ENCODE data around the gene SLC22A23.

Gene SLC22A23

GRCh38 chr6:3361312-3362037, 95.4 kb downstream of the SLC22A23 start:
- H3K4me1 ChIP-seq (ENCODE audit: insufficient read depth, low read length): peaks cover 10% of the 10 kb centered on the region
- no peaks in the 10 kb centered on the region for H3K27me3 ChIP-seq (ENCODE audit: insufficient read depth, low read length)
- no peak overlapping the region for H2AFZ ChIP-seq (ENCODE audit: low read depth, low read length)
- no peak overlapping the region for H3K4me3 ChIP-seq (ENCODE audit: low read length)
- no peaks in the 10 kb centered on the region for H3K9me3 ChIP-seq (ENCODE audit: low read length)
- H3K36me3 ChIP-seq (ENCODE audit: insufficient read depth, low read length): no peaks in the 10 kb centered on the region

- Histone ChIP-seq H3K36me3 (ENCODE audit: insufficient read depth, low read length) (no peaks in the 10 kb centered on the region), H3K4me3 (ENCODE audit: low read length) (no peak overlapping the region), H3K9me3 (ENCODE audit: low read length) (no peaks in the 10 kb centered on the region), H3K27me3 (ENCODE audit: insufficient read depth, low read length) (no peaks in the 10 kb centered on the region), H3K4me1 (ENCODE audit: insufficient read depth, low read length) (peaks cover 17% of the 10 kb centered on the region), H2AFZ (ENCODE audit: low read depth, low read length) (no peak overlapping the region)
Measured at GRCh38 chr6:3360727-3361045, 96.2 kb downstream of the SLC22A23 start.

DNA sequence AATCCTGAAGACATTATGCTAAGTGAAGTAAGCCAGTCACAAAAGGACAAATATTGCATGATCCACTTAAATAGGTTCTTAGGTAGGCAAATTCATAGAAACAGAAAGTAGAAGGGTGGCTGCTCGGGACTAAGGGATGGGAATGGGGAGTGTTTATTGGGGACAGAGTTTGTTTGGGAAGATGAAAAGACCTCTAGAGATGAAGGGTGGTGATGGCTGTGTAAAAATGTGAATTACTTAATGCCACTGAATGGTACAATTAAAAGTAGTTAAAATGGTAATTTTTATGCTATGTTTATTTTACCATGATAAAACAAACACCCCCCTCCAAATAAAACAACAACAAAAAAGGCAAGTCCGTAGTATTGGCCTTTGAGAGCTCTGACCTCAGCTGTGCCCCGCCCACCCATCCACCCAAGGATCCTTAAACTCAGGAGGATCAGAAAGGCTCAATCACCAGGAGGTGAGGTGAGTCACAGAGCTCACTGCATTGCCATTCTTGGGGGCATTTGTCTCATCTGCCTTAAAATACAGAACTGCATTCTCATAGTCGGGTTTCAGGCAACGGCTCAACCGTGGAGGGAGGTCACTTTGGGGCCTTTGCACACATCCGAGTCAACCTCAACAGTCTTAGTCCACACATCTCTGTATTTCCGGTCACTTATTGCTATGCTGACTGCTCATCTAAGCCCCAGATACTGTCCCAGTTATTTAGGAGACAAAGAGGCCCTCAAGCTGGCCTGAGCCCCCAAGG, 96.7 kb downstream of the SLC22A23 start:
- peaks cover 22% of the 10 kb centered on the region for H3K4me1 ChIP-seq (ENCODE audit: insufficient read depth, low read length)
- no peaks in the 10 kb centered on the region for H3K36me3 ChIP-seq (ENCODE audit: insufficient read depth, low read length)
- H2AFZ ChIP-seq (ENCODE audit: low read depth, low read length): no peak overlapping the region
- H3K9me3 ChIP-seq (ENCODE audit: low read length): no peaks in the 10 kb centered on the region
- H3K27me3 ChIP-seq (ENCODE audit: insufficient read depth, low read length): no peaks in the 10 kb centered on the region
- H3K4me3 ChIP-seq (ENCODE audit: low read length): no peak overlapping the region

- no peaks in the 10 kb centered on the region for H3K36me3 ChIP-seq (ENCODE audit: insufficient read depth, low read length)
- H3K4me1 ChIP-seq (ENCODE audit: insufficient read depth, low read length): peaks cover 31% of the 10 kb centered on the region
- no peak overlapping the region for H3K4me3 ChIP-seq (ENCODE audit: low read length)
- H3K27me3 ChIP-seq (ENCODE audit: insufficient read depth, low read length): no peaks in the 10 kb centered on the region
- H3K9me3 ChIP-seq (ENCODE audit: low read length): no peaks in the 10 kb centered on the region
- H2AFZ ChIP-seq (ENCODE audit: low read depth, low read length): no peak overlapping the region
Measured at GRCh38 chr6:3359101-3359752, 97.6 kb downstream of the SLC22A23 start.

DNA sequence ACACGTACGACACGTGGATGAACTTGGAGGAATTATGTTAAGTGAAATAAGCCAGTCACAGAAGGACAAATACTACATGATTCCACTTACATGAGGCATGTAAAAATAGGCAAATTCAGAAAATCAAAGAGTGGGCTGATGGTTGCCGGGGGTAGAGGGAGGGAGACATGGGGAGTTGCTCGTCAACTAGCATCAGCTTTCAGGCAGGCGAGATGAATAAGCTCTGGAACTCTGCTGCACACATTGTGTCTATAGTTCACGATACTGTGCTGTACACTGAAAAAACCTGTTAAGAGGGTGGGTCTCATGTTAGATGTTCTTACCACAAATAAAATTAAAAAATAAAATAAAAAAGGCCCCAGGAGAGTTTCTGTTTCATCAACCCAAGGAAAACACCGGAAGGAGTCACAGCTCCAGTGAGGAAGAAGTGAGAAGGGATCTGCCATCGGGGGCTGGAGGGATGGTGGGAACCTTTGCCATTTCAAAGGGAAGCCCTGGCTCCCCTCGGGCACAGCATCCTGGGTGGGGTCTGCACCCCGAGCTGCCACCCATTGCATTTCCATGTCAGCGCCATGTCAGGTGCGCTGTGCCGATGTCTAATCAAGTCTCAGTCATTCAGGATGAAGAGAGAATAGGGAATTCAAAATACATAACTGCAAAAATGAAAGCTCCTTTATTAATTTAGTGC, 98.3 kb downstream of the SLC22A23 start:
- Histone ChIP-seq H2AFZ (ENCODE audit: low read depth, low read length) (no peak overlapping the region), H3K36me3 (ENCODE audit: insufficient read depth, low read length) (no peaks in the 10 kb centered on the region)

DNA sequence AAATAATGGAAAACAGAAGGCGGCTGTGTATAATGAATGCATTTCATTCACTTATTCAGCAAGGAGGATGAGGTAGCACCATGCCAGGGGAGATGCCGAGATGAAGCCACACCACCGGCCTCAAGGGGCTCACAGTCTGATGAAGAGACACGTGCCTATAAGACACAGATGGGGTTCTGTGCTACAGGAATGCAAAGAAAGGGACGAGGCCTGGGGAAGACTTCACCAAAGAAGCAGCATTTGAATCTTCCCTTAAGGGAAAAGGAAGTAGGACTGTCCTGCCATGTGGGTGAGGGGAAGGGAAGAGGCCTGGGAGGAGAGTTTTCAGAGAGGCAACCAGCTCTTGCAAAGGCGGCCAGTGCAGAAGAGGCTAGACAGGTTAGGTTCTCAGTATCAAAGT, 99.2 kb downstream of the SLC22A23 start:
- no peaks in the 10 kb centered on the region for H3K36me3 ChIP-seq (ENCODE audit: insufficient read depth, low read length)
- H3K4me1 ChIP-seq (ENCODE audit: insufficient read depth, low read length): peaks cover 47% of the 10 kb centered on the region
- no peaks in the 10 kb centered on the region for H3K27me3 ChIP-seq (ENCODE audit: insufficient read depth, low read length)
- no peak overlapping the region for H2AFZ ChIP-seq (ENCODE audit: low read depth, low read length)
- H3K9me3 ChIP-seq (ENCODE audit: low read length): no peaks in the 10 kb centered on the region
- H3K4me3 ChIP-seq (ENCODE audit: low read length): no peak overlapping the region

More for the DNA sequence above, 98.3 kb downstream of the SLC22A23 start:
- Histone ChIP-seq H3K9me3 (ENCODE audit: low read length) (no peaks in the 10 kb centered on the region), H3K4me1 (ENCODE audit: insufficient read depth, low read length) (peaks cover 38% of the 10 kb centered on the region), H3K4me3 (ENCODE audit: low read length) (no peak overlapping the region), H3K27me3 (ENCODE audit: insufficient read depth, low read length) (no peaks in the 10 kb centered on the region)

DNA sequence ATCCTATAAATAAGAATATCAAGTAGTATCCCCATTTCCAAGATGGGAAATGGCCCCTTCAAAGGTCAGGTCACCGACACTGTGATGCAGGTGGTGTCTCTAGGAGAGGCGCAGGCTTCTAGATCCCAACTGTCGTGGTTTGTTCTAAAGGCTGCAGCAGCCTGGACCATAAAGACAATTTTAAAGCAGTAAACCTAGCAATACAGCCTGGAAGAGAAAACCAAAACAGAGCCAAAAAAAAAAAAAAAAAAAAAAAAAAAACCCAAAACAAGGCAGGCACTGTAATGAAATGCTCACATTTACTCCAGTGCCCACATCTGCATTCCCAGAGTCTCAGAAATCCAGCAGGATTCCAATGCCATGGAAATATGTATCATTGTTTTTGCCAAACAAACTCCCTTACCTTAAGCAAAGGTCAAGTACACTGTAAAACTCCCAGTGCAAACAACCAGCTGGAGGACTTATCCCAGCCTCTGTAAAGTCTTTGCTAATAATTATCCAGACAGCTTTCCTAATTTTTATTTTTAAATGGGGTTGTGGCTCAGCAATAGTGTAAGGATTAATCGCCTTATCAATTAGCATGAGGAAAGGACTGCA, 99.9 kb downstream of the SLC22A23 start:
- Histone ChIP-seq H3K4me1 (ENCODE audit: insufficient read depth, low read length) (peaks cover 54% of the 10 kb centered on the region), H3K36me3 (ENCODE audit: insufficient read depth, low read length) (no peaks in the 10 kb centered on the region), H3K4me3 (ENCODE audit: low read length) (no peak overlapping the region), H2AFZ (ENCODE audit: low read depth, low read length) (no peak overlapping the region), H3K27me3 (ENCODE audit: insufficient read depth, low read length) (no peaks in the 10 kb centered on the region), H3K9me3 (ENCODE audit: low read length) (no peaks in the 10 kb centered on the region)

DNA sequence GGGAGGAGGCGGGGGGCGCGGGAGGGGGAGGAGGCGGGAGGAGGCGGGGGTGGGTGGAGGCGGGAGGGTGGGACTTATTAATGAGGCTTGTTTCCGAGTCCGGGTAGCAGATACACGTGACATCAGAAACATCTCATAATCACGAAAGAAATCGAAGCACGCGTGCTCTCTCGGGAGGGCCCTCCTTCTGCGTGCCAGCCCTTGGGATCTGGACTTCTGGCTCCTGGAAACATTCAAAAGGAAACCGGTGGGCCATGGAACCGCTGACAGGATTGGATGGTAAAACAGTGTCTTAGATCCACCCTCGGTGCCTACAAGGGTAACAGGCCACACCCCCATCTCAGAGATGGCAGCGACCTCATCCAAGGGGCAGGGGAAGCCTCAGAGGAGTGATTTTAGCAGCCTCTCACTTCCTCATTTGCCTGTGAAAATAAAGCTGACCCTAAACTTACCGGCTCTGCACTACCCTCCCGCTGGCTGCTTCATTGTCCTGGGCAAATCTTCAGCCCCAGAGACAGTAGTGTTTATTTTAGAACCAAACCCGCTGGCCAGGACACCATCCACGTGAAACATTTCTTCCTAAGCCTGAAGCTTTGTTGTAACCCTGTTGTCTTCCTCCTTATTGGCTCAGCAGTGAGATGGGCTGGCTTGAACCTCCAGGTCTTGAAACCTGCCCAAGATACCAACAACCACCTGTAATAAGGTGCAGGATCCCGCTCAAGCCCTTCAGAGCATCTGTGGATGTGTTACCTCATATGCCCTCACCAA, 100.6 kb downstream of the SLC22A23 start:
- peak overlapping the region; percentile 43 for H3K4me3 ChIP-seq (ENCODE audit: low read length)
- no peaks in the 10 kb centered on the region for H3K36me3 ChIP-seq (ENCODE audit: insufficient read depth, low read length)
- no peaks in the 10 kb centered on the region for H3K27me3 ChIP-seq (ENCODE audit: insufficient read depth, low read length)
- no peak overlapping the region for H2AFZ ChIP-seq (ENCODE audit: low read depth, low read length)
- no peaks in the 10 kb centered on the region for H3K9me3 ChIP-seq (ENCODE audit: low read length)
- peaks cover 61% of the 10 kb centered on the region for H3K4me1 ChIP-seq (ENCODE audit: insufficient read depth, low read length)

DNA sequence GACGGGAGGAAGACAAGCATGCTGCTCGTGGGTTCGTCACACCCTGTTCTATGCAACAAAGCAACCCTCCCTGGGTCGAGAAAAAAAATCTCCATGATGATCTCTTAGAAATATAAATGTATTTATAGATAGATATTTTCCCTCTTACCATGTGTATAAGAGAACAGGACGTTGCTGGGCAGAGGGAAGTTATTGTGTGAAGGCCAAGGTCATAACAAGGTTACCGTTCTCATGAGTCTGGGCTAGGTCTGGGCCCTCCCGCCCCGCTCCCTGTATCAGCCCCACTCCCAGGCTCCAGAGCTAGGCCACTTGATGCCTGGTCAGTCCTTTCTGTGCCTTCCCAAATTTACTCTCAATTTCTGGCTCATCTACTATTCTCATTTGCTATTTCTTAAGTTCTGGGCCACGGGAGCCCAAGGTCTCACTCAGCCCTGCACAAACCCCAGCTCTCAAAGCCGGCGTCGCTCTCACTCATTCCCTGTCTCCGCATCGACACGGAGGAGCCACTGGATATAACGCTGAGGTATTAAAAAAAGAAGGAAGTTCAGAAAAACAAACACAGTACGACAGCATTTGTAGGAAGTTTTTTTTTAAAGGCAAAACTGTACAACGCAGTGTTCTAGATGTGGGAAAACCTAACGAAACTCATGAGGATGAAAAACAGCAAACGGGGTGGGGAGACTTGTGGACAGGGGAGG, 101.3 kb downstream of the SLC22A23 start:
- Histone ChIP-seq H3K9me3 (ENCODE audit: low read length) (no peaks in the 10 kb centered on the region), H3K27me3 (ENCODE audit: insufficient read depth, low read length) (no peaks in the 10 kb centered on the region), H2AFZ (ENCODE audit: low read depth, low read length) (no peak overlapping the region), H3K36me3 (ENCODE audit: insufficient read depth, low read length) (no peaks in the 10 kb centered on the region), H3K4me1 (ENCODE audit: insufficient read depth, low read length) (peaks cover 65% of the 10 kb centered on the region), H3K4me3 (ENCODE audit: low read length) (peak overlapping the region; percentile 43)

- H3K4me1 ChIP-seq (ENCODE audit: insufficient read depth, low read length): peaks cover 70% of the 10 kb centered on the region
- H3K36me3 ChIP-seq (ENCODE audit: insufficient read depth, low read length): no peaks in the 10 kb centered on the region
- H3K9me3 ChIP-seq (ENCODE audit: low read length): no peaks in the 10 kb centered on the region
- peak overlapping the region; percentile 43 for H3K4me3 ChIP-seq (ENCODE audit: low read length)
- H3K27me3 ChIP-seq (ENCODE audit: insufficient read depth, low read length): no peaks in the 10 kb centered on the region
- no peak overlapping the region for H2AFZ ChIP-seq (ENCODE audit: low read depth, low read length)
Measured at GRCh38 chr6:3355011-3355357, 101.9 kb downstream of the SLC22A23 start.

DNA sequence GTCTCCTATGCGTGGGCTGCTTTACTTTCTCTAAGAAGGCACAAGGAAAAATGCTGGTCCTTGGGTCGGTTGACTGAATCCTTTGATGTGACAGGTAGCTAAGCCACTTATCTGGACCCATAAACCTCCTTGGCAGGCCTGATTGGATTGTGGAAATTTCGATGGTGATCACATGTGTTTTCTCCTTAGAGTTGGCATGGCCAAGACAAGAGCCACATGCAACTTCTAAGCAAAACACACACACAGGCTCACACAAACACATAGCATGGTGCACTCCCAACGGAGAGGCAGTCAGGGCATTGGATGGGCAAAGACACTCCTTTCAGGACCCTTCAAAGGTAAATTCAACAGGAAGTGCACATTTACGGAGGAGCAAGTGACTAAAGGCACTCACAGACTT, 102.9 kb downstream of the SLC22A23 start:
- Histone ChIP-seq H3K27me3 (ENCODE audit: insufficient read depth, low read length) (no peaks in the 10 kb centered on the region), H3K9me3 (ENCODE audit: low read length) (no peaks in the 10 kb centered on the region), H3K4me3 (ENCODE audit: low read length) (no peak overlapping the region), H3K4me1 (ENCODE audit: insufficient read depth, low read length) (peaks cover 80% of the 10 kb centered on the region), H2AFZ (ENCODE audit: low read depth, low read length) (no peak overlapping the region), H3K36me3 (ENCODE audit: insufficient read depth, low read length) (no peaks in the 10 kb centered on the region)
